Stomach (tissue), 4 donors: ENCODE measurements around the gene NCS1.

Experiments
- EP300 ChIP-seq: sonication (generic); formaldehyde crosslinking; IDR thresholded peaks from one replicate; pipeline ENCODE4 v1.6.1; 2017; ENCODE audit warnings: antibody characterized with exemption
- POLR2AphosphoS5 ChIP-seq, 3 donors: sonication (generic); formaldehyde crosslinking; IDR thresholded peaks; one replicate each; pipeline ENCODE4 v1.6.1; 2016; ENCODE audit warnings: antibody characterized with exemption in 3 of 3
- TF ChIP-seq, protein P1 (sequence below), 7 experiments: fragments of 450-650 bp in 4 of 7; fragments of 200-600 bp in 3 of 7; sonication (generic) in 3 of 7; IDR thresholded peaks; one replicate each; pipeline ENCODE4 v1.5.1; 2016 to 2019; ENCODE audit warnings: antibody characterized with exemption in 7 of 7, control low read depth in 2 of 7, mild to moderate bottlenecking in 1 of 7

DNA sequence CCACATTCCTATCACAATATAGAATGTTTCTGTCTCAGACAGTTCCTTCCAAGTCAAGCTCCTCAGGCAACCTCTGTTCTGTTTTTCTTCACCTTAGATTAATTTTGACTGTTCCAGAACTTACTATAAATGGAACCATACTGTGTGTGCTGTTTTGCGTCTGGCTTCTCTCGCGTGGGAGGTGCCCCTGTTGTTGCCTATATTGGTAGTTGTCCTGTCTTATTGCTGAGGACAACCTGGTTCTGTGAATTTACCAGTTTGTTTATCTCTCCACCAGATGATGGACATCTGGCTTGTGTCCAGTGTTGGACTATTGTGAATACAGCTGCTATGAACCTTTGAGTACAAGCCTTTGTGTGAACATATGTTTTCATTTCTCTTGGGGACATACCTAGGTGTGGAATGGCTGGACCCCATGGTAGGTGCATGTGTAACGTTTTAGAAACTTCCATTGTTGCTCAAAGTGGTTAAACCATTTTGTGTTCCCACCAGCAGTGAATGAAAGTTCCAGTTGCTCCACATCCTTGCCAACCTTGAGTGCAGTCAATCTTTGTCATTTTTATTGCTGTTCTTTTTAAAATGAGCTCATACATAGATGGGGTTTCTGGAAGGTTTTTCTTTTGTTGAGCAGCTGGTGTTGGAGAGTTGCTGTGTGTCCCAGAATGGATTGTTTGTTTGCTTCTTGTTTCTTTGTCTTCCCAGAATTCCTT, 111.5 kb downstream of the NCS1 start:
- no peak for TF ChIP-seq POLR2AphosphoS5 (IDR thresholded peaks at IDR 0.05)
- TF ChIP-seq, protein P1, sequence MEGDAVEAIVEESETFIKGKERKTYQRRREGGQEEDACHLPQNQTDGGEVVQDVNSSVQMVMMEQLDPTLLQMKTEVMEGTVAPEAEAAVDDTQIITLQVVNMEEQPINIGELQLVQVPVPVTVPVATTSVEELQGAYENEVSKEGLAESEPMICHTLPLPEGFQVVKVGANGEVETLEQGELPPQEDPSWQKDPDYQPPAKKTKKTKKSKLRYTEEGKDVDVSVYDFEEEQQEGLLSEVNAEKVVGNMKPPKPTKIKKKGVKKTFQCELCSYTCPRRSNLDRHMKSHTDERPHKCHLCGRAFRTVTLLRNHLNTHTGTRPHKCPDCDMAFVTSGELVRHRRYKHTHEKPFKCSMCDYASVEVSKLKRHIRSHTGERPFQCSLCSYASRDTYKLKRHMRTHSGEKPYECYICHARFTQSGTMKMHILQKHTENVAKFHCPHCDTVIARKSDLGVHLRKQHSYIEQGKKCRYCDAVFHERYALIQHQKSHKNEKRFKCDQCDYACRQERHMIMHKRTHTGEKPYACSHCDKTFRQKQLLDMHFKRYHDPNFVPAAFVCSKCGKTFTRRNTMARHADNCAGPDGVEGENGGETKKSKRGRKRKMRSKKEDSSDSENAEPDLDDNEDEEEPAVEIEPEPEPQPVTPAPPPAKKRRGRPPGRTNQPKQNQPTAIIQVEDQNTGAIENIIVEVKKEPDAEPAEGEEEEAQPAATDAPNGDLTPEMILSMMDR (IDR thresholded peaks at IDR 0.05): no peak
- TF ChIP-seq EP300: no peak
